Measurements from ENCODE around the gene ATN1.

DNA sequence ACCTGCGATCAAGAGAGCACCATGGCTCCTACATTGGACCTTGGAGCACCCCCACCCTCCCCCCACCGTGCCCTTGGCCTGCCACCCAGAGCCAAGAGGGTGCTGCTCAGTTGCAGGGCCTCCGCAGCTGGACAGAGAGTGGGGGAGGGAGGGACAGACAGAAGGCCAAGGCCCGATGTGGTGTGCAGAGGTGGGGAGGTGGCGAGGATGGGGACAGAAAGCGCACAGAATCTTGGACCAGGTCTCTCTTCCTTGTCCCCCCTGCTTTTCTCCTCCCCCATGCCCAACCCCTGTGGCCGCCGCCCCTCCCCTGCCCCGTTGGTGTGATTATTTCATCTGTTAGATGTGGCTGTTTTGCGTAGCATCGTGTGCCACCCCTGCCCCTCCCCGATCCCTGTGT, 14.0 kb downstream of the ATN1 start:
- TF ChIP-seq POLR2A (IDR thresholded peaks at IDR 0.05) (no peak), CTCF (IDR thresholded peaks at IDR 0.05) (no peak)

All from heart left ventricle (tissue), 13 donors.